K562 (cell line): ENCODE measurements around the gene STAM2. TPM values are rescaled to one million over a fixed set of nuclear protein-coding genes. Genes with fewer than 3 reads are reported as not detected.

Experiments used
- ATF1 ChIP-seq, 2 experiments: fragments of 450-650 bp in 1 of 2; IDR thresholded peaks; 2 replicates each; pipeline ENCODE4 v1.6.1; 2016; ENCODE audit warnings: missing compliant biosample characterization in 1 of 2, missing genetic modification characterization in 1 of 2
- CREB3 ChIP-seq: fragments of 450-650 bp; conservative IDR thresholded peaks from 2 replicates; pipeline ENCODE4 v1.6.1; 2016; ENCODE audit warnings: missing genetic modification characterization, low read depth, mild to moderate bottlenecking, missing compliant biosample characterization, moderate library complexity
- ETV5 ChIP-seq: sonication (generic); formaldehyde crosslinking; IDR thresholded peaks from 2 replicates; pipeline ENCODE4 v1.4.0; 2020; ENCODE audit warnings: low read depth, mild to moderate bottlenecking, missing genetic modification reagents
- HNRNPL ChIP-seq: fragments of 200-400 bp; formaldehyde crosslinking; IDR thresholded peaks from 2 replicates; pipeline ENCODE4 v1.6.1; 2017; ENCODE audit warnings: low read depth, mild to moderate bottlenecking, low read length
- MCM7 ChIP-seq, 2 experiments: fragments of 450-650 bp; IDR thresholded peaks; 2 replicates each; pipeline ENCODE4 v1.6.1; 2016 to 2018
- MGA ChIP-seq: fragments of 450-650 bp; IDR thresholded peaks from 2 replicates; pipeline ENCODE4 v1.6.1; 2016; ENCODE audit warnings: mild to moderate bottlenecking, moderate library complexity
- POLR2A ChIP-seq: fragments of 450-650 bp; conservative IDR thresholded peaks from 2 replicates; pipeline ENCODE4 v1.6.1; 2016
- POLR2AphosphoS5 ChIP-seq: IDR thresholded peaks from 2 replicates; pipeline ENCODE4 v1.6.1; 2011; ENCODE audit warnings: mild to moderate bottlenecking, low read depth, low read length, moderate library complexity; ENCODE audit not compliant: control insufficient read depth, insufficient read depth
- RBM15 ChIP-seq: fragments of 200-400 bp; formaldehyde crosslinking; IDR thresholded peaks from 2 replicates; pipeline ENCODE4 v1.6.1; 2018; ENCODE audit warnings: mild to moderate bottlenecking, low read length, moderate library complexity; ENCODE audit not compliant: insufficient read depth
- RBM25 ChIP-seq: fragments of 200-400 bp; formaldehyde crosslinking; IDR thresholded peaks from 2 replicates; pipeline ENCODE4 v1.6.1; 2018; ENCODE audit warnings: low read length, low read depth, moderate library complexity; ENCODE audit not compliant: severe bottlenecking
- STAT5B ChIP-seq: fragments of 250-450 bp; sonication (Bioruptor Pico); IDR thresholded peaks from 2 replicates; pipeline ENCODE4 v1.8.0; 2021; ENCODE audit warnings: mild to moderate bottlenecking, inconsistent platforms
- ZKSCAN3 ChIP-seq: fragments of 250-450 bp; sonication (Bioruptor Pico); IDR thresholded peaks from 2 replicates; pipeline ENCODE4 v1.4.0; 2020
- ZNF24 ChIP-seq: fragments of 450-650 bp; IDR thresholded peaks from 2 replicates; pipeline ENCODE4 v1.6.1; 2016
- ZNF316 ChIP-seq: fragments of 450-650 bp; IDR thresholded peaks from 2 replicates; pipeline ENCODE4 v1.6.1; 2016
- ZNF347 ChIP-seq: fragments of 450-650 bp; formaldehyde crosslinking; IDR thresholded peaks from 2 replicates; pipeline ENCODE4 v1.4.0; 2020; ENCODE audit warnings: low read depth, mild to moderate bottlenecking, moderate library complexity
- ZNF644 ChIP-seq: fragments of 200-800 bp; sonication (Bioruptor generic); IDR thresholded peaks from 2 replicates; pipeline ENCODE4 v1.6.1; 2016; ENCODE audit warnings: low read depth, missing genetic modification characterization, missing compliant biosample characterization
- ZNF707 ChIP-seq: fragments of 250-450 bp; sonication (Bioruptor Pico); conservative IDR thresholded peaks from 2 replicates; pipeline ENCODE4 v1.8.0; 2022; ENCODE audit warnings: inconsistent platforms, mild to moderate bottlenecking, moderate library complexity
- polyA plus RNA-seq, 8 experiments: library from polyadenylated mRNA; depleted of rRNA in 4 of 8; stranded (reverse) in 5 of 8; unstranded in 3 of 8; fragments of >200 nt; fragmentation: Nextera tagmentation in 2 of 8; fragmentation: Illumina TruSeq in 1 of 8; extraction: Ambion mirVana in 2 of 8; extraction: Trizol in 1 of 8; gene quantifications; 2 replicates each; pipeline versions ENCODE4 v1.2.1 to v1.2.3, GENCODE V29; 2011 to 2014; ENCODE audit warnings: inconsistent platforms in 1 of 8, missing spikeins in 1 of 8
- total RNA-seq, 7 experiments: library from RNA; depleted of rRNA in 6 of 7; stranded (reverse); fragments of >200 nt in 6 of 7; fragmentation: Illumina TruSeq in 2 of 7; extraction: Trizol in 2 of 7; gene quantifications; 2 replicates each; pipeline versions ENCODE4 v1.2.1 to v1.2.3, GENCODE V29; 2011 to 2021; ENCODE audit warnings: low replicate concordance in 1 of 7

Gene STAM2
- total and polyA plus RNA-seq, 9 of the 15 experiments (the other 6 are each of a cell fraction or from before 2014, with no cell fraction given), result 4.5 to 13.9 (median 8.7) TPM

GRCh38 chr2:152134488-152135280 lies 40.9 kb downstream of the STAM2 start (continued):
- TF ChIP-seq MGA, result no peak
- TF ChIP-seq ZNF316, result peak; percentile 74
- TF ChIP-seq HNRNPL, result no peak
- no peak for TF ChIP-seq ATF1 (CRISPR knock-in tag; IDR thresholded peaks at IDR 0.05)
- TF ChIP-seq ATF1 (tag; IDR thresholded peaks at IDR 0.05), result no peak
- TF ChIP-seq STAT5B (CRISPR knock-in tag), result no peak
- TF ChIP-seq CREB3, result no peak
- TF ChIP-seq POLR2AphosphoS5, result peak; percentile 59; the same call in 1 of the 2 replicates
- no peak for TF ChIP-seq RBM15
- no peak for TF ChIP-seq POLR2A
- TF ChIP-seq ZNF707 (CRISPR knock-in tag), result no peak
- no peak for TF ChIP-seq ZNF347 (CRISPR knock-in tag)
- TF ChIP-seq RBM25, result no peak
- TF ChIP-seq ZNF644 (tag), result peak; percentile 81; the same call in 1 of the 2 replicates
- TF ChIP-seq ZKSCAN3 (CRISPR knock-in tag), result no peak
- no peak for TF ChIP-seq ETV5
- no peak; the same call in 1 of the 2 replicates for TF ChIP-seq ZNF24
- no peak for TF ChIP-seq MCM7 (IDR thresholded peaks at IDR 0.05)
